Spleen (tissue), 11 donors: ENCODE results near the gene NDUFC2. TPM values are rescaled to one million over a fixed set of nuclear protein-coding genes. Genes with fewer than 3 reads are reported as not detected.

Experiments used
- DNase-seq: peaks from one replicate; pipeline ENCODE4 v3.0.0-alpha.2; 2020
- H3K27ac ChIP-seq, 8 donors: fragments of 200-600 bp; sonication (generic) in 7 of 8; 1 replicate in 4 of 8; 2 replicates in 4 of 8; pipeline versions ENCODE4 v1.5.0 to v1.8.0; 2016 to 2021; ENCODE audit warnings: inconsistent platforms in 4 of 8, mild to moderate bottlenecking in 4 of 8, moderate library complexity in 1 of 8
- H3K27me3 ChIP-seq, 7 donors: fragments of 200-600 bp; sonication (generic) in 6 of 7; replicated peaks in 1 of 7; 1 replicate in 4 of 7; 2 replicates in 3 of 7; pipeline versions ENCODE4 v1.5.0 to v1.8.0; 2016 to 2021; ENCODE audit warnings: inconsistent platforms in 3 of 7, mild to moderate bottlenecking in 1 of 7
- H3K36me3 ChIP-seq, 6 donors: fragments of 200-600 bp; sonication (generic) in 5 of 6; 1 replicate in 4 of 6; 2 replicates in 2 of 6; pipeline versions ENCODE4 v1.5.0 to v1.8.0; 2016 to 2021; ENCODE audit warnings: inconsistent platforms in 2 of 6
- H3K4me1 ChIP-seq, 6 donors: fragments of 200-600 bp; sonication (generic) in 5 of 6; 1 replicate in 3 of 6; 2 replicates in 3 of 6; pipeline versions ENCODE4 v1.5.0 to v1.8.0; 2016 to 2021; ENCODE audit warnings: inconsistent platforms in 3 of 6
- H3K4me3 ChIP-seq, 8 donors: fragments of 200-600 bp; sonication (generic) in 7 of 8; 1 replicate in 4 of 8; 2 replicates in 4 of 8; pipeline versions ENCODE4 v1.5.0 to v1.8.0; 2016 to 2021; ENCODE audit warnings: inconsistent platforms in 4 of 8, mild to moderate bottlenecking in 4 of 8, moderate library complexity in 2 of 8
- H3K9me3 ChIP-seq, 8 donors: fragments of 200-600 bp; sonication (generic) in 7 of 8; 1 replicate in 4 of 8; 2 replicates in 4 of 8; pipeline versions ENCODE4 v1.5.0 to v1.8.0; 2016 to 2021; ENCODE audit warnings: inconsistent platforms in 4 of 8
- POLR2A ChIP-seq, 3 donors: fragments of 450-650 bp; IDR thresholded peaks; one replicate each; pipeline ENCODE4 v1.5.1; 2017; ENCODE audit warnings: antibody characterized with exemption in 3 of 3, mild to moderate bottlenecking in 1 of 3
- POLR2AphosphoS5 ChIP-seq, 3 donors: sonication (generic); formaldehyde crosslinking; IDR thresholded peaks; one replicate each; pipeline ENCODE4 v1.5.1; 2017; ENCODE audit warnings: antibody characterized with exemption in 3 of 3
- WGBS, 5 donors: extraction: QIAGEN DNeasy Blood & Tissue Kit in 3 of 5; methylation state at CpG; one replicate each; pipeline versions ENCODE4 v1.1.5 to v1.1.7; 2013 to 2018; 5-methylcytosine and 5-hydroxymethylcytosine counted together
- intact Hi-C: fragments of 100-400 bp; cut with DNase I; formaldehyde crosslinking; loops from one replicate; pipeline ENCODE4 v1.15.0; 2023; ENCODE audit warnings: low total_unique reads
- polyA plus RNA-seq, 3 donors: library from polyadenylated mRNA; stranded (reverse); fragments of 200-250 nt; gene quantifications; one replicate each; pipeline ENCODE4 v1.2.1, GENCODE V29; 2013
- total RNA-seq, 7 donors: library from RNA; depleted of rRNA in 3 of 7; stranded (reverse); fragments of >200 nt in 3 of 7; fragmentation: NEBNext Ultra II Directional in 4 of 7; extraction: Animal tissue kit (Norgen Biotek cat#: 25700) in 4 of 7; gene quantifications; one replicate each; pipeline versions ENCODE4 v1.1.0 to v1.2.1, GENCODE V29; 2016 to 2021
- TF ChIP-seq, protein P1 (sequence below), 11 experiments: fragments of 200-600 bp in 7 of 11; fragments of 450-650 bp in 4 of 11; sonication (generic) in 4 of 11; IDR thresholded peaks in 8 of 11; conservative IDR thresholded peaks in 3 of 11; 1 replicate in 7 of 11; 2 replicates in 4 of 11; pipeline versions ENCODE4 v1.4.0 to v1.8.0; 2016 to 2021; ENCODE audit warnings: antibody characterized with exemption in 11 of 11, inconsistent platforms in 4 of 11, mild to moderate bottlenecking in 1 of 11
- donor health status: healthy with polysubstance abuse.
- donor health status: DM: no; HTN: no; CAD: no; lungs with moderate emphysema.
- donor health status: DM: no; HTN: no; CAD: no.
- donor health status: Bipolar disorder and iron deficiency.
- donor health status: healthy.
- donor health status: DM: no; HTN: no; CAD: no.
- donor health status: DM: yes; HTN: yes; CAD: no.

The NDUFC2 gene
- total and polyA plus RNA-seq, 10 donors: 44.1 to 135 (median 94.9) TPM

DNA sequence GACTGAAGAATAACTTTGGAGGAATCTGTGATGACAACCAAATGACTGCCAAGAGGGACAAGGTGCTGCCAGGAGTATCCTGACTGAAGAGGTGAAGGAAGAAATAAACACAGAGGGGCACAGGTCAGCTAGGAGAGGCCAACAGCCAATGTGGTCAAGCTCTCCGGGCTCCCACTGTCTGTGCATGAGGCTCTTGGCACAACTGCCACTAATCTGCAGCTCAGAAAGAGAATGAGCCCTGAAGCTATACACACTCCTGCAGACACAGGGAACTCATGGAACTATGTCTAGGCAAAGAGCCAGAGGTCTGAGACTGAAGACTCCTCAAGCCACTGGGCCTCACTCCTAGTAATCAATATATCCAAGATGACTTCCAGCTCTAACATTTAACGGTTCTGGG lies 9.0 kb downstream of the NDUFC2 start:
- Histone ChIP-seq H3K27me3 (no peaks in the 10 kb centered on the region), H3K27ac (no peak overlapping the region), H3K4me3 (no peak overlapping the region), H3K4me1 (peaks cover 4 to 23% (median 9%) of the 10 kb centered on the region in 6 donors), H3K9me3 (no peaks in the 10 kb centered on the region), H3K36me3 (peaks cover 3 to 71% (median 51%) of the 10 kb centered on the region in 6 donors)
- no peak for DNase-seq
- intact Hi-C loops: no loop called here
- WGBS, 5 donors: 92 to 96% (median 94%) methylated on average over 2 of the region's 2 CpGs
- TF ChIP-seq, protein P1, sequence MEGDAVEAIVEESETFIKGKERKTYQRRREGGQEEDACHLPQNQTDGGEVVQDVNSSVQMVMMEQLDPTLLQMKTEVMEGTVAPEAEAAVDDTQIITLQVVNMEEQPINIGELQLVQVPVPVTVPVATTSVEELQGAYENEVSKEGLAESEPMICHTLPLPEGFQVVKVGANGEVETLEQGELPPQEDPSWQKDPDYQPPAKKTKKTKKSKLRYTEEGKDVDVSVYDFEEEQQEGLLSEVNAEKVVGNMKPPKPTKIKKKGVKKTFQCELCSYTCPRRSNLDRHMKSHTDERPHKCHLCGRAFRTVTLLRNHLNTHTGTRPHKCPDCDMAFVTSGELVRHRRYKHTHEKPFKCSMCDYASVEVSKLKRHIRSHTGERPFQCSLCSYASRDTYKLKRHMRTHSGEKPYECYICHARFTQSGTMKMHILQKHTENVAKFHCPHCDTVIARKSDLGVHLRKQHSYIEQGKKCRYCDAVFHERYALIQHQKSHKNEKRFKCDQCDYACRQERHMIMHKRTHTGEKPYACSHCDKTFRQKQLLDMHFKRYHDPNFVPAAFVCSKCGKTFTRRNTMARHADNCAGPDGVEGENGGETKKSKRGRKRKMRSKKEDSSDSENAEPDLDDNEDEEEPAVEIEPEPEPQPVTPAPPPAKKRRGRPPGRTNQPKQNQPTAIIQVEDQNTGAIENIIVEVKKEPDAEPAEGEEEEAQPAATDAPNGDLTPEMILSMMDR (IDR thresholded peaks at IDR 0.05 in 8 of 11, conservative IDR thresholded peaks at IDR 0.05 in 3 of 11): no peak
- TF ChIP-seq POLR2AphosphoS5 (IDR thresholded peaks at IDR 0.05): no peak
- TF ChIP-seq POLR2A (IDR thresholded peaks at IDR 0.05): no peak

DNA sequence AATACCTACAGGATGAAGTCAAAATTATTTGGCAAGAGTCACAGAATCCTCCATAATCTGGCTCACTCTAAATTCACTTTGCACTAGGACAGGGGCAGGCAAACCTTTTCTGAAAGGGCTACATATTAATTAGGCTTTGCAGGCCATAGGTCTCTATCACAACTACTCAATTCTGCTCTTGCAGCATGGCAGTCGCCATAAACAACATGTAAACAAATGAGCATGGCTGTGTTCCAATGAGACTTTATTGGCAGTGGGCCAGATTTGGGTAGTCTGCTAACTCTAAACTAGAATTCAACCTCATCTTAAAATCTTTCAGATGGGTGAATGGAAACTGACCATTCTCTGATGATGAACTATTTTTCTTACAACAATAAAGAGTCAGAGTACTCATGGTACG lies 10.2 kb downstream of the NDUFC2 start:
- Histone ChIP-seq H3K4me1 (peaks cover 0 to 11% (median 0%) of the 10 kb centered on the region in 6 donors), H3K27ac (no peak overlapping the region), H3K36me3 (peaks cover 3 to 69% (median 51%) of the 10 kb centered on the region in 6 donors), H3K4me3 (no peak overlapping the region), H3K9me3 (no peaks in the 10 kb centered on the region), H3K27me3 (no peaks in the 10 kb centered on the region)
- intact Hi-C loops: no loop called here
- TF ChIP-seq POLR2A (IDR thresholded peaks at IDR 0.05): no peak
- TF ChIP-seq POLR2AphosphoS5 (IDR thresholded peaks at IDR 0.05): no peak
- TF ChIP-seq, protein P1 (IDR thresholded peaks at IDR 0.05 in 8 of 11, conservative IDR thresholded peaks at IDR 0.05 in 3 of 11): no peak
- no peak for DNase-seq
- WGBS, 5 donors: 67 to 85% (median 76%) methylated on average over 2 of the region's 2 CpGs

DNA sequence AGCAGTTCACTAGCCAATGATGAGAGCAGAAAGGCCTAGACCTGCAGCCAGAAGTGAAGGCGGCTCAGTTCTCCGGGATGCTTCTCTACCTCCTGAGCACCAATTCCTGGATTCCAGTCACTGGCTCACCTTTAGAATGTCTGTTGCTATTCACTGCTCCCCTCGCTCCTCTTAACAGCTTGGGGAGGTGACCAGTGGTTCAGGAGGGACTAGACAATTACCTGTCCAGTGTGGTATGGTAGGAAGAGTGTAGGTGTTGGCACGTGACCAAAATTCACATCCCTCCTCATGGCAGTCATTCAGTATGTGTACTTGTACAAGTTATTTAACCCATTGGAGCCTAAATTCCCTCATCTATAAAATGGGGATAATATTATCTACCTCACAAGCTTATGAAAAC lies 12.0 kb downstream of the NDUFC2 start:
- no peaks in the 10 kb centered on the region for H3K9me3 ChIP-seq
- H3K27me3 ChIP-seq: no peaks in the 10 kb centered on the region
- TF ChIP-seq POLR2AphosphoS5 (IDR thresholded peaks at IDR 0.05) (no peak), POLR2A (IDR thresholded peaks at IDR 0.05) (no peak)
- TF ChIP-seq, protein P1 (IDR thresholded peaks at IDR 0.05 in 8 of 11, conservative IDR thresholded peaks at IDR 0.05 in 3 of 11): no peak
- 93 to 98% (median 95%) methylated on average over 4 of the region's 4 CpGs for WGBS, 5 donors
- H3K36me3 ChIP-seq: peaks cover 3 to 63% (median 51%) of the 10 kb centered on the region in 6 donors
- H3K4me1 ChIP-seq: peaks cover 0 to 3% (median 0%) of the 10 kb centered on the region in 6 donors
- no peak overlapping the region for H3K4me3 ChIP-seq
- intact Hi-C loops: no loop called here
- no peak for DNase-seq
- no peak overlapping the region for H3K27ac ChIP-seq

DNA sequence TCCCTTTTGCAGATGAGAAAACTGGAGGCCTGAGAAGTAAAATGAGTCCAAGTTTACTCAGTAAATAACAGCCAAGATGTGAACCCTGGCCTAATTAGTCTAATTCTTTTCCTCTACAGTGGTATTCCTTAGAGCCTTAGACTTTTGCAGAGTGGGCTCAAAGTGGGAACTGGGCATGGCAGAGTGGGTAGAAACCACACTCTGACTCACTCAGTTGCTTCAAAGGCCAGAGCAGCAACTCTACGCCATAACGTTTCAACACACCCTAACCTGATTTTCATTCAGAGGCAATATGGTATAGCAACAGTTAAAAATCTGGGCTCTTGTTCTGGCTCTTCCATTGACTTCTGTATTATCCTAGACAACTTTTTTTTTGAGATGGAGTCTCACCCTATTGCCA lies 13.2 kb downstream of the NDUFC2 start:
- peaks cover 3 to 51% (median 39%) of the 10 kb centered on the region in 6 donors for H3K36me3 ChIP-seq
- H3K27me3 ChIP-seq: no peaks in the 10 kb centered on the region
- H3K27ac ChIP-seq: no peak overlapping the region
- H3K4me1 ChIP-seq: no peaks in the 10 kb centered on the region
- 56 to 91% (median 75%) methylated on average over 2 of the region's 2 CpGs for WGBS, 5 donors
- TF ChIP-seq, protein P1 (IDR thresholded peaks at IDR 0.05 in 8 of 11, conservative IDR thresholded peaks at IDR 0.05 in 3 of 11): no peak
- TF ChIP-seq POLR2AphosphoS5 (IDR thresholded peaks at IDR 0.05) (no peak), POLR2A (IDR thresholded peaks at IDR 0.05) (no peak)
- DNase-seq: no peak
- no peaks in the 10 kb centered on the region for H3K9me3 ChIP-seq
- intact Hi-C loops: no loop called here
- no peak overlapping the region for H3K4me3 ChIP-seq
